GM13976 (cell line): ENCODE data around the gene GNAT2.

Experiments used
- DNase-seq: peaks from one replicate; pipeline ENCODE4 v3.0.0; 2012; ENCODE audit warnings: low spot score
- CTCF ChIP-seq: IDR thresholded peaks from 2 replicates; pipeline ENCODE4 v1.5.1; 2012; ENCODE audit warnings: borderline replicate concordance, mild to moderate bottlenecking; ENCODE audit not compliant: insufficient read depth; ENCODE audit errors: extremely low read depth, missing control alignments, control extremely low read depth
- in situ Hi-C: fragments of 300-500 bp; cut with MboI; formaldehyde crosslinking; loops from one replicate; pipeline ENCODE4 v1.12.0; 2022; ENCODE audit warnings: low sequenced_read_pairs, mixed read lengths, inconsistent platforms; ENCODE audit not compliant: unreplicated experiment

Gene GNAT2

GRCh38 chr1:109618661-109619575, 498 bp downstream of the GNAT2 start:
- no peak for DNase-seq
- no peak for TF ChIP-seq CTCF
- in situ Hi-C loops: no loop called here

- DNase-seq: peak; percentile 16
- in situ Hi-C loops: no loop called here
- no peak for TF ChIP-seq CTCF
Observed at GRCh38 chr1:109617291-109617801, 2.1 kb downstream of the GNAT2 start.

- no peak for DNase-seq
- in situ Hi-C loops: no loop called here
- no peak for TF ChIP-seq CTCF
Observed at GRCh38 chr1:109616391-109616790, 3.0 kb downstream of the GNAT2 start.

GRCh38 chr1:109615879-109616278, 3.5 kb downstream of the GNAT2 start:
- in situ Hi-C loops: no loop called here
- DNase-seq: peak; percentile 31
- no peak for TF ChIP-seq CTCF

- TF ChIP-seq CTCF: no peak
- DNase-seq: no peak
- in situ Hi-C loops: no loop called here
Observed at GRCh38 chr1:109613361-109614147, 5.9 kb downstream of the GNAT2 start.

- in situ Hi-C loops: no loop called here
- no peak for DNase-seq
- no peak for TF ChIP-seq CTCF
Observed at GRCh38 chr1:109611308-109611990, 8.0 kb downstream of the GNAT2 start.
